ENCODE measurements around the gene TMEM150A. TPM values are rescaled to one million over a fixed set of nuclear protein-coding genes. Genes with fewer than 3 reads are reported as not detected.

Gene TMEM150A
- polyA plus RNA-seq, 1 donor from 2014 or later = 8.4 TPM

DNA sequence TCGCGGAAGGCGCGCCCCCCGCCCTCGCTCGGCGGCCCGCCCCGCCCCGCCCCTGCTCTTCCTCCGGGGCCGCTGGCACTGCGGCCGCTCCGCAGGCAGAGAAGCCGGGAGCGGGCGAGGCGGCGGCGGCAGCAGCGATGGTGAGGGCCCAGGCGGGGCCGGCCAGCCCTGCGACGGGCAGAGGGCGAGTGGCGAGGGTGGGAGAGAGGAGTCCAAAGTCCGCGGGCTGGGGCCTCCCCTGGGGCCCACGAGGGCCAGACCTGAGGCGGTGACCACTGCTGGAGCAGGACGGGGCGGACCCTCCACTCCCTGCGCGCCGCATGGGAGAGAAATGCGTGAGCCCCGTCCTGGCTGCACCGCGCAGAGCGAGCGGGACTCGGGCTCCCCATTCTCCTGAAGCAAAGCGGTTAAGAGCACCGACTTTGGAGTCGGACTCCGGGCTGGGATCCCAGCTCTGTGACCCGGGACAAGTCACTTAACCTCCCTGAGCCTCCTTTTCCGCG lies 18.1 kb downstream of the TMEM150A start, which contains the start of gene VAMP5:
VAMP5 (plus strand) TSS at position 78 of the 503 bp plus-strand sequence; CDS start at position 138, 60 bp downstream.
- no peak within 1 kb of the TSS for H3K4me2 ChIP-seq (ENCODE audit: low read length)
- no peaks in the 10 kb centered on the region for H3K9me3 ChIP-seq (ENCODE audit: low read length)
- H3K36me3 ChIP-seq (ENCODE audit: insufficient read depth, low read length) = no peaks in the 10 kb centered on the region
- no peak within 1 kb of the TSS for H2AFZ ChIP-seq (ENCODE audit: low read depth, low read length)
- H3F3A ChIP-seq (ENCODE audit: insufficient read depth, low read length, poor library complexity, severe bottlenecking) = no peaks in the 10 kb centered on the region
- H3K27ac ChIP-seq (ENCODE audit: low read length) = no peak within 1 kb of the TSS
- peaks cover 42% of the 10 kb centered on the region for H3K27me3 ChIP-seq (ENCODE audit: insufficient read depth, low read depth, low read length)
- no peaks in the 10 kb centered on the region for H3K79me2 ChIP-seq (replicated peaks; ENCODE audit: insufficient read depth, low read length)
- no peaks in the 10 kb centered on the region for H3K9me2 ChIP-seq (ENCODE audit: insufficient read depth, low read length)
- H3K4me3 ChIP-seq (ENCODE audit: low read length) = no peak within 1 kb of the TSS
- no peaks in the 10 kb centered on the region for H4K20me1 ChIP-seq (ENCODE audit: insufficient read depth)
- H3K9ac ChIP-seq (ENCODE audit: low read length) = no peak within 1 kb of the TSS
- TF ChIP-seq EP300 (conservative IDR thresholded peaks at IDR 0.05; ENCODE audit: poor library complexity, severe bottlenecking) (no peak), POLR2AphosphoS5 (IDR thresholded peaks at IDR 0.05) (no peak), TAF1 (IDR thresholded peaks at IDR 0.05; ENCODE audit: low read depth) (no peak), RAD21 (conservative IDR thresholded peaks at IDR 0.05) (no peak), MXI1 (conservative IDR thresholded peaks at IDR 0.05; ENCODE audit: poor library complexity, severe bottlenecking) (no peak), REST (IDR thresholded peaks at IDR 0.05; ENCODE audit: borderline replicate concordance) (no peak), EZH2 (IDR thresholded peaks at IDR 0.05; ENCODE audit: borderline replicate concordance, insufficient read depth, low read length, poor library complexity, severe bottlenecking) (no peak), CTCF (IDR thresholded peaks at IDR 0.05; ENCODE audit: poor library complexity, severe bottlenecking) (no peak), SMC3 (conservative IDR thresholded peaks at IDR 0.05; ENCODE audit: poor library complexity) (no peak)

GRCh38 chr2:85583667-85584353 lies 18.7 kb downstream of the TMEM150A start:
- H3K36me3 ChIP-seq (ENCODE audit: insufficient read depth, low read length) = no peaks in the 10 kb centered on the region
- H2AFZ ChIP-seq (ENCODE audit: low read depth, low read length) = no peak overlapping the region
- H3K27ac ChIP-seq (ENCODE audit: low read length) = no peak overlapping the region
- no peaks in the 10 kb centered on the region for H3K79me2 ChIP-seq (replicated peaks; ENCODE audit: insufficient read depth, low read length)
- H3K4me2 ChIP-seq (ENCODE audit: low read length) = no peak overlapping the region
- peaks cover 42% of the 10 kb centered on the region for H3K27me3 ChIP-seq (ENCODE audit: insufficient read depth, low read depth, low read length)
- H3K4me3 ChIP-seq (ENCODE audit: low read length) = no peak overlapping the region
- H4K20me1 ChIP-seq (ENCODE audit: insufficient read depth) = no peaks in the 10 kb centered on the region
- no peaks in the 10 kb centered on the region for H3K9me2 ChIP-seq (ENCODE audit: insufficient read depth, low read length)
- TF ChIP-seq EP300 (conservative IDR thresholded peaks at IDR 0.05; ENCODE audit: poor library complexity, severe bottlenecking) = no peak
- H3K9ac ChIP-seq (ENCODE audit: low read length) = no peak overlapping the region
- no peaks in the 10 kb centered on the region for H3F3A ChIP-seq (ENCODE audit: insufficient read depth, low read length, poor library complexity, severe bottlenecking)
- H3K9me3 ChIP-seq (ENCODE audit: low read length) = no peaks in the 10 kb centered on the region
